Adrenal gland (tissue), 5 donors: Measurements from ENCODE around the gene TXNRD2.

Source experiments
- POLR2A ChIP-seq, 2 donors: fragments of 450-650 bp; IDR thresholded peaks; one replicate each; pipeline ENCODE4 v1.6.1; 2017; ENCODE audit warnings: antibody characterized with exemption in 2 of 2, mild to moderate bottlenecking in 2 of 2, moderate library complexity in 1 of 2
- TF ChIP-seq, protein P1 (sequence below), 6 experiments: fragments of 450-650 bp in 4 of 6; fragments of 200-600 bp in 2 of 6; sonication (generic) in 1 of 6; IDR thresholded peaks; 1 replicate in 5 of 6; 2 replicates in 1 of 6; pipeline versions ENCODE4 v1.5.1 to v1.8.0; 2016 to 2021; ENCODE audit warnings: antibody characterized with exemption in 6 of 6, mild to moderate bottlenecking in 2 of 6, moderate library complexity in 1 of 6
- donor health status: DM: no; HTN: no; CAD: no.

DNA sequence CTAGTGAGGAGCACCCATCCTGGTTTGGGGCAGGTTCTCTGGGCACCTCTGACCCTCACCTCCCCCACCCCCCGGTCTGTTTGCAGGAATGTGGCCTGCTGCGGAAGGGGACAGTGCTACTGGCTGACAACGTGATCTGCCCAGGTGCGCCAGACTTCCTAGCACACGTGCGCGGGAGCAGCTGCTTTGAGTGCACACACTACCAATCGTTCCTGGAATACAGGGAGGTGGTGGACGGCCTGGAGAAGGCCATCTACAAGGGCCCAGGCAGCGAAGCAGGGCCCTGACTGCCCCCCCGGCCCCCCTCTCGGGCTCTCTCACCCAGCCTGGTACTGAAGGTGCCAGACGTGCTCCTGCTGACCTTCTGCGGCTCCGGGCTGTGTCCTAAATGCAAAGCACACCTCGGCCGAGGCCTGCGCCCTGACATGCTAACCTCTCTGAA is 26.9 kb upstream of the TXNRD2 start:
- TF ChIP-seq, protein P1, sequence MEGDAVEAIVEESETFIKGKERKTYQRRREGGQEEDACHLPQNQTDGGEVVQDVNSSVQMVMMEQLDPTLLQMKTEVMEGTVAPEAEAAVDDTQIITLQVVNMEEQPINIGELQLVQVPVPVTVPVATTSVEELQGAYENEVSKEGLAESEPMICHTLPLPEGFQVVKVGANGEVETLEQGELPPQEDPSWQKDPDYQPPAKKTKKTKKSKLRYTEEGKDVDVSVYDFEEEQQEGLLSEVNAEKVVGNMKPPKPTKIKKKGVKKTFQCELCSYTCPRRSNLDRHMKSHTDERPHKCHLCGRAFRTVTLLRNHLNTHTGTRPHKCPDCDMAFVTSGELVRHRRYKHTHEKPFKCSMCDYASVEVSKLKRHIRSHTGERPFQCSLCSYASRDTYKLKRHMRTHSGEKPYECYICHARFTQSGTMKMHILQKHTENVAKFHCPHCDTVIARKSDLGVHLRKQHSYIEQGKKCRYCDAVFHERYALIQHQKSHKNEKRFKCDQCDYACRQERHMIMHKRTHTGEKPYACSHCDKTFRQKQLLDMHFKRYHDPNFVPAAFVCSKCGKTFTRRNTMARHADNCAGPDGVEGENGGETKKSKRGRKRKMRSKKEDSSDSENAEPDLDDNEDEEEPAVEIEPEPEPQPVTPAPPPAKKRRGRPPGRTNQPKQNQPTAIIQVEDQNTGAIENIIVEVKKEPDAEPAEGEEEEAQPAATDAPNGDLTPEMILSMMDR (IDR thresholded peaks at IDR 0.05), result no peak
- TF ChIP-seq POLR2A (IDR thresholded peaks at IDR 0.05), result no peak
